GM23338 (cell line): Measurements from ENCODE around the gene KIF6. TPM values are rescaled to one million over a fixed set of nuclear protein-coding genes. Genes with fewer than 3 reads are reported as not detected.

Experiments
- ATAC-seq: fragments of 200-7000 bp; cut with Tn5 transposase; 3 replicates; pipeline ENCODE4 v1.9.1; 2020
- DNase-seq: peaks from one replicate; pipeline ENCODE4 v3.0.0-alpha.2; 2015; ENCODE audit warnings: low spot score
- H2AFZ ChIP-seq: fragments of 200-600 bp; sonication (generic); 2 replicates; pipeline ENCODE4 v1.8.0; 2016; ENCODE audit warnings: antibody characterized with exemption, mild to moderate bottlenecking, moderate library complexity
- H3F3A ChIP-seq: fragments of 200-600 bp; sonication (generic); replicated peaks from 2 replicates; pipeline ENCODE4 v1.8.0; 2017; ENCODE audit warnings: antibody characterized with exemption, mixed run types, low read depth
- H3K27ac ChIP-seq: fragments of 200-600 bp; sonication (generic); 2 replicates; pipeline ENCODE4 v1.6.1; 2016; ENCODE audit warnings: low read depth
- H3K27me3 ChIP-seq: fragments of 200-600 bp; sonication (generic); 2 replicates; pipeline ENCODE4 v1.8.0; 2016; ENCODE audit warnings: mild to moderate bottlenecking, mixed run types, moderate library complexity; ENCODE audit not compliant: insufficient read depth
- H3K36me3 ChIP-seq: fragments of 200-600 bp; sonication (generic); 2 replicates; pipeline ENCODE4 v1.8.0; 2016; ENCODE audit warnings: mild to moderate bottlenecking; ENCODE audit not compliant: insufficient read depth
- H3K4me1 ChIP-seq: fragments of 200-600 bp; sonication (generic); 2 replicates; pipeline ENCODE4 v1.8.0; 2016; ENCODE audit warnings: mild to moderate bottlenecking, moderate library complexity; ENCODE audit not compliant: insufficient read depth
- H3K4me2 ChIP-seq: fragments of 200-600 bp; sonication (generic); 2 replicates; pipeline ENCODE4 v1.7.1; 2017; ENCODE audit warnings: mixed run types
- H3K4me3 ChIP-seq: fragments of 200-600 bp; sonication (generic); 2 replicates; pipeline ENCODE4 v1.6.1; 2016; ENCODE audit warnings: mixed run types
- H3K79me2 ChIP-seq: fragments of 200-600 bp; sonication (generic); replicated peaks from 2 replicates; pipeline ENCODE4 v1.8.0; 2017; ENCODE audit warnings: mild to moderate bottlenecking; ENCODE audit not compliant: insufficient read depth
- H3K9me2 ChIP-seq: fragments of 200-600 bp; sonication (generic); 2 replicates; pipeline ENCODE4 v1.8.0; 2017; ENCODE audit not compliant: insufficient read depth
- H4K20me1 ChIP-seq: fragments of 200-600 bp; sonication (generic); replicated peaks from 2 replicates; pipeline ENCODE4 v1.8.0; 2017; ENCODE audit warnings: mild to moderate bottlenecking; ENCODE audit not compliant: insufficient read depth
- H3K27ac Mint-ChIP-seq: 2 replicates; pipeline ENCODE4 v1.8.0; 2020; ENCODE audit warnings: inconsistent platforms, mild to moderate bottlenecking, moderate library complexity, mixed read lengths
- H3K27me3 Mint-ChIP-seq: 3 replicates; pipeline ENCODE4 v1.8.0; 2022; ENCODE audit warnings: low read depth, mild to moderate bottlenecking, moderate library complexity, mixed read lengths, inconsistent platforms; ENCODE audit not compliant: insufficient read depth, poor library complexity
- H3K36me3 Mint-ChIP-seq: 3 replicates; pipeline ENCODE4 v1.8.0; 2021; ENCODE audit warnings: low read depth, mild to moderate bottlenecking, inconsistent platforms, moderate library complexity, mixed read lengths
- H3K4me1 Mint-ChIP-seq: 3 replicates; pipeline ENCODE4 v1.8.0; 2020; ENCODE audit warnings: mild to moderate bottlenecking, inconsistent platforms, mixed read lengths
- H3K4me3 Mint-ChIP-seq: 3 replicates; pipeline ENCODE4 v1.8.0; 2021; ENCODE audit warnings: moderate library complexity, mild to moderate bottlenecking, inconsistent platforms, mixed read lengths
- H3K9me3 Mint-ChIP-seq: 3 replicates; pipeline ENCODE4 v1.8.0; 2020; ENCODE audit warnings: moderate library complexity, mild to moderate bottlenecking, inconsistent platforms, mixed read lengths
- ETS1 ChIP-seq: IDR thresholded peaks from 2 replicates; pipeline ENCODE4 v1.6.1; 2016; ENCODE audit warnings: antibody characterized with exemption
- EZH2 ChIP-seq: fragments of 200-600 bp; sonication (generic); IDR thresholded peaks from one replicate; pipeline ENCODE4 v1.8.0; 2017; ENCODE audit warnings: antibody characterized with exemption, mild to moderate bottlenecking, low read depth; ENCODE audit not compliant: unreplicated experiment
- POLR2AphosphoS5 ChIP-seq: IDR thresholded peaks from 2 replicates; pipeline ENCODE4 v1.6.1; 2016; ENCODE audit warnings: antibody characterized with exemption, low read depth
- STAT1 ChIP-seq: IDR thresholded peaks from one replicate; pipeline ENCODE4 v1.6.1; 2016; ENCODE audit warnings: antibody characterized with exemption; ENCODE audit not compliant: unreplicated experiment
- ZNF462 ChIP-seq: fragments of 250-450 bp; sonication (Bioruptor Pico); IDR thresholded peaks from 2 replicates; pipeline ENCODE4 v1.5.0; 2020; ENCODE audit warnings: mild to moderate bottlenecking, moderate library complexity
- polyA plus RNA-seq: library from polyadenylated mRNA; unstranded; fragments of >200 nt; fragmentation: Nextera tagmentation; extraction: Ambion mirVana; gene quantifications from 2 replicates; pipeline ENCODE4 v1.2.1, GENCODE V29; 2016
- total RNA-seq: library from RNA; depleted of rRNA; stranded (reverse); fragments of >200 nt; shearing (Covaris generic); gene quantifications from 2 replicates; pipeline ENCODE4 v1.2.3, GENCODE V29; 2014
- TF ChIP-seq, protein P1 (sequence below), 2 experiments: fragments of 200-600 bp in 1 of 2; sonication (generic) in 1 of 2; conservative IDR thresholded peaks; 2 replicates each; pipeline versions ENCODE4 v1.5.1 to v1.6.1; 2016 to 2017; ENCODE audit warnings: antibody characterized with exemption in 2 of 2, low read depth in 2 of 2, mild to moderate bottlenecking in 2 of 2, moderate library complexity in 1 of 2

KIF6 gene
- total and polyA plus RNA-seq, 2 experiments from 2014 or later: 0.87 to 1.7 TPM

DNA sequence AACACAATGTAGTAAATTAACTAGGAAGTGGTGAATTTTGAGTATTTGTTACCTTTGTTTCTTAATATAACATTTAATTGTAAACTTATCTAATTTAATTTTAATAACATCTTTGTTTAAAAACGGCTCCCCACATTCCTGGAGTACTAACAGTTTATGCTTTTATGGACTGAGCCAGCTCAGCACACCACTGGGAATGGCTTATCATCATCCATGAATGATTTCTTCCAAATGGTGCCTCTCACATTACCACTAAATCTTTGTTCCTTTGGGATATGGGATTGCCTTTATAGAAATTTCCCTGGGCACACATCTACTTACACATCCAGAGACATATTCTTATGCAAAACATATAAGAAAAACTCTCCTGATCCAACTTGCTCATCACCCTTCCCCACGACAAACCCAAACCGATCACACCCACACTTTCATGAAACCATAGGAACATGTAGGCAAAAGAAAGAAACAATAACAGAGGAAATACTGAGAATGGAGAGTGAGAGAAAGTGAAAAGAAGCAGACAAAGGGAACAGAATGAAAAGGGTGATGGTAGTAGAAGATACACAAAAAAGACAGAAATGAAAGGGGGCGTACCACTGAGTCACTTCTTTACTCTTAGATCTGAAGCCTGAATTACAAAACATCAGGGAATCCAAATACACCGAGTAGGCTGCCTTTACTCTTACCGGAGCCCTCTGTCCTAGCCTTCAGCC lies 344.2 kb downstream of the KIF6 start:
- no peak for TF ChIP-seq EZH2
- no peak for TF ChIP-seq STAT1
- TF ChIP-seq, protein P1, sequence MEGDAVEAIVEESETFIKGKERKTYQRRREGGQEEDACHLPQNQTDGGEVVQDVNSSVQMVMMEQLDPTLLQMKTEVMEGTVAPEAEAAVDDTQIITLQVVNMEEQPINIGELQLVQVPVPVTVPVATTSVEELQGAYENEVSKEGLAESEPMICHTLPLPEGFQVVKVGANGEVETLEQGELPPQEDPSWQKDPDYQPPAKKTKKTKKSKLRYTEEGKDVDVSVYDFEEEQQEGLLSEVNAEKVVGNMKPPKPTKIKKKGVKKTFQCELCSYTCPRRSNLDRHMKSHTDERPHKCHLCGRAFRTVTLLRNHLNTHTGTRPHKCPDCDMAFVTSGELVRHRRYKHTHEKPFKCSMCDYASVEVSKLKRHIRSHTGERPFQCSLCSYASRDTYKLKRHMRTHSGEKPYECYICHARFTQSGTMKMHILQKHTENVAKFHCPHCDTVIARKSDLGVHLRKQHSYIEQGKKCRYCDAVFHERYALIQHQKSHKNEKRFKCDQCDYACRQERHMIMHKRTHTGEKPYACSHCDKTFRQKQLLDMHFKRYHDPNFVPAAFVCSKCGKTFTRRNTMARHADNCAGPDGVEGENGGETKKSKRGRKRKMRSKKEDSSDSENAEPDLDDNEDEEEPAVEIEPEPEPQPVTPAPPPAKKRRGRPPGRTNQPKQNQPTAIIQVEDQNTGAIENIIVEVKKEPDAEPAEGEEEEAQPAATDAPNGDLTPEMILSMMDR (conservative IDR thresholded peaks at IDR 0.05; ENCODE audit: low read depth in 2 of 2): no peak
- TF ChIP-seq ZNF462: no peak
- TF ChIP-seq POLR2AphosphoS5: no peak
- TF ChIP-seq ETS1: no peak
- Mint-ChIP-seq H3K27me3 (no peaks in the 10 kb centered on the region), H3K27ac (no peak overlapping the region), H3K4me3 (no peak overlapping the region), H3K36me3 (no peaks in the 10 kb centered on the region), H3K4me1 (peaks cover 2% of the 10 kb centered on the region; the same call in 2 of the 3 replicates), H3K9me3 (no peaks in the 10 kb centered on the region)
- Histone ChIP-seq H3K36me3 (no peaks in the 10 kb centered on the region), H4K20me1 (no peaks in the 10 kb centered on the region), H3K79me2 (no peaks in the 10 kb centered on the region), H3K27me3 (no peaks in the 10 kb centered on the region), H3K27ac (no peak overlapping the region), H3K9me2 (no peaks in the 10 kb centered on the region), H3K4me1 (no peaks in the 10 kb centered on the region), H2AFZ (0 out of 2 replicates have a peak overlapping the region, but pooled peaks have one; percentile 20), H3F3A (no peaks in the 10 kb centered on the region), H3K4me2 (no peak overlapping the region), H3K4me3 (no peak overlapping the region)
- no peak for DNase-seq
- no peak for ATAC-seq
